ENCODE results near the gene GPRIN2.
A peak's percentile ranks its signal among the peaks of the same experiment; 100 is the strongest.
"Not testable (repeated sequence)": the region's sequence is repeated elsewhere in the genome, so short reads cannot be mapped to it uniquely, and the experiment has no call there.

Gene GPRIN2

DNA sequence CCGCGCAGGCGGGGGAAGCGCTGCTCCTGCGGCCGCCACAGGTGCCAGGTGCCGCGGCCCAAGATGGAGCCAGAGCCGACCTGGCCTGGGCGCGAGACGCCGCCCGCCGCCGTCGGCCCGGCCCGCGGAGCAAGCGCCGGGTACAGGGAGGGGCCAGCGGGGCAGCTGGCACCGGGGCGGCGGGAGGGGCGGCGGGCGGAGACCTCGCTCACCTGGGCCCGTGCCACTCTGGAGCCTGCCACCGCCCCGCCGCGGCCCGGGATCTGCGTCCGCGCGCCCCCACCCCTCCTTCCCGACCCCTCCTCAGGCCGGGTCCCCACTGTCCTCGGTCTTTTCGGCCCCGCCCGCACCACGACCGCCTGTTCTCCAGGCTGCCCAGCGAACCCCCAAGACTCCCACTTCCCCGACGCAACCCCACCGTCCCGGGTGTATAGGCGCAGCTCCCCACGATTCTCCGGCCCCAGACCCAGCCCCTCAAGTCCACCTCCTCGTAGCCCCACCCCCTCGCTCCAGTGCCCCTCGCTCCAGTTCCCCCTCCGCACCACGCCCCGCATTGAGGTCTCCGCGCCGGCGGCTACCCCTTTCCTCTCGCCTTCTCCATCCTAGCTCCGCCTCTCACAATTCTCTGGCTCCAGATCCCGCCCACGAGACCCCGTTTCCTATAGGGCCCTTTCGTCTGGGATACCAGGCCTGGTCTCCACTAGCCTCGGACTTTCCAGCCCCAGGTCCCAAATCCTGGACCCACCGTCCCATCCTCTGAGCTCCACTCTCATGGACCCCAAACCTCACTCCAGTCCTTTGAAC lies at the start of gene GPRIN2:
Gene GPRIN2, minus strand, starts transcription at position 144 of the 804 bp plus-strand sequence. CDS start 5,922 bp downstream, outside the sequence.
- H3K4me3 Mint-ChIP-seq = peak within 1 kb of the TSS; percentile 87
- TF ChIP-seq, protein P1, sequence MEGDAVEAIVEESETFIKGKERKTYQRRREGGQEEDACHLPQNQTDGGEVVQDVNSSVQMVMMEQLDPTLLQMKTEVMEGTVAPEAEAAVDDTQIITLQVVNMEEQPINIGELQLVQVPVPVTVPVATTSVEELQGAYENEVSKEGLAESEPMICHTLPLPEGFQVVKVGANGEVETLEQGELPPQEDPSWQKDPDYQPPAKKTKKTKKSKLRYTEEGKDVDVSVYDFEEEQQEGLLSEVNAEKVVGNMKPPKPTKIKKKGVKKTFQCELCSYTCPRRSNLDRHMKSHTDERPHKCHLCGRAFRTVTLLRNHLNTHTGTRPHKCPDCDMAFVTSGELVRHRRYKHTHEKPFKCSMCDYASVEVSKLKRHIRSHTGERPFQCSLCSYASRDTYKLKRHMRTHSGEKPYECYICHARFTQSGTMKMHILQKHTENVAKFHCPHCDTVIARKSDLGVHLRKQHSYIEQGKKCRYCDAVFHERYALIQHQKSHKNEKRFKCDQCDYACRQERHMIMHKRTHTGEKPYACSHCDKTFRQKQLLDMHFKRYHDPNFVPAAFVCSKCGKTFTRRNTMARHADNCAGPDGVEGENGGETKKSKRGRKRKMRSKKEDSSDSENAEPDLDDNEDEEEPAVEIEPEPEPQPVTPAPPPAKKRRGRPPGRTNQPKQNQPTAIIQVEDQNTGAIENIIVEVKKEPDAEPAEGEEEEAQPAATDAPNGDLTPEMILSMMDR (IDR thresholded peaks at IDR 0.05) = no peak
- H3K9me3 Mint-ChIP-seq = no peaks in the 10 kb centered on the region
- no peak within 1 kb of the TSS for H3K27ac Mint-ChIP-seq
- H3K36me3 Mint-ChIP-seq (ENCODE audit: low read depth) = no peaks in the 10 kb centered on the region
- H3K27me3 Mint-ChIP-seq (ENCODE audit: low read depth, poor library complexity) = no peaks in the 10 kb centered on the region
- DNase-seq = peak; percentile 71
- peaks cover 10% of the 10 kb centered on the region for H3K4me1 Mint-ChIP-seq

DNA sequence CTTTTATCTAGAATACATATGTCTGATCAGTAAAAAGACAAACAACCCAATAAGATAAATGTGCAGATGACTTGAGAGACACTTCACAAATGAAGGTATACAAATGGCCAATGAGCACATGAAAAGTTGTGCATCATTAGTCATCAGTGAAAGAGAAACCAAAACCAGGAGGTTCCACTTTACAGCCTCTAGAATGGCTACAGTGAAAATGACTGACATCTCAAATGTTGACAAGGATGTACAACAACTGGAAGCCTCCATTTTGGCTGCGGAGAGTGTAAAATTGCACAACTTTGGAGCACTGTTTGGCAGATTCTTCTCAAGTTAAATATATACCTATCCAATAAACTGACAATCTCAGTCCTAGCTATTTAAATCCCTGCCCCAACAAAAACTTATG lies 44.1 kb upstream of the GPRIN2 start:
- not testable (repeated sequence) for H3K4me3 Mint-ChIP-seq; DNase-seq; H3K27me3 Mint-ChIP-seq (ENCODE audit: low read depth, poor library complexity); H3K36me3 Mint-ChIP-seq (ENCODE audit: low read depth); H3K4me1 Mint-ChIP-seq; H3K9me3 Mint-ChIP-seq; H3K27ac Mint-ChIP-seq

DNA sequence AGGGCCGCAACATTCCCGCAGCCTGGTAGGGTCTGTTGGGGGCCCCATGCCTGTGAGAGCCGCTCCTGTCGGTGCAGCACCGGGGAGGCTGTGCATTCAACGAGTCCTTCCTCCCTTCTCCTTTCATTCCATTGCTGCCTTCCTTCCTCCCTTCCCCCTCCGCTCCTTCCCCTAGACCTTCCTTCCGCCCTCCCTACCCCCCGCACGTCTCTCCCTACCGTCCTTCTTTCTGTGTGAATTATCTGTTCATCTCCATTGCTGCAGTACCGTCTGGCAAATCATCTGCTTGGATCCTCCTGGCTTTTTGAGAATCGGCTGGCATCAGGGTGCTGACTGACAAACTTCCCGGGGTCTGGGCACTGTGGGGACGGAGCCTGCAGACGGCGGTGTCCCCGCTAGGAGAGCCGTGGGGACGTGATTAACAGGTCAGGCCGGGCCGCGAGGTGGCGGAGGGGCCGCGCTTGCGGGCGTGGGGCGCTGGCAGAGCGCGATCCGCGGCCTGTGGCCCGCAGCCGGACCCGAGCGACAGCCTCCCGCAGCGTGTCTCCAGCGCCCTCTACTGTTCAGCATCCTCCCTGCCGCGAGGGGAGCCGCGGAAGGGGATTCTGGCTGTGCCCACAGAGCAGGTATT lies 41.3 kb upstream of the GPRIN2 start:
- DNase-seq = peak; percentile 44
- H3K4me1 Mint-ChIP-seq; H3K27ac Mint-ChIP-seq; H3K36me3 Mint-ChIP-seq (ENCODE audit: low read depth); H3K9me3 Mint-ChIP-seq; H3K27me3 Mint-ChIP-seq (ENCODE audit: low read depth, poor library complexity): not testable (repeated sequence)
- peak overlapping the region; percentile 79 for H3K4me3 Mint-ChIP-seq

DNA sequence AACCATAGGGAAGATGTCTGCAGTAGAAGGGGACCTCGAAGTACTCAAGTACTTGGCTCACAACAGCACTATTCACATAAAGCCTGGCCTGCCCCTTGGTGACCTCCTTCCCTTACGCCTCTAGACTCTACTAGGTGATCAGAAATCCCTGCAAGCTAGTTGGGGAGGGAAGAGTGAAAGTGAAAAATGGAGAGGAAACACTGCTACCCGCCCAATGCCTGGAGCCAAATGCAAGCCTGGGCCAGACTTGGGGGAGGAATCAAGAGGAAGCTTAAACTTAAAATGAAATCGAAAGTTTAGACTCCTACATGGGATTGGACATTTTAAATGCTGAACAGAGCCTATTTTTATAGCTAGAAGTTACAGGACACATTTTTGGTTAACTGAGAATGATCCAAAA lies 40.1 kb upstream of the GPRIN2 start:
- not testable (repeated sequence) for DNase-seq; H3K27ac Mint-ChIP-seq; H3K27me3 Mint-ChIP-seq (ENCODE audit: low read depth, poor library complexity); H3K4me1 Mint-ChIP-seq; H3K9me3 Mint-ChIP-seq; H3K36me3 Mint-ChIP-seq (ENCODE audit: low read depth); H3K4me3 Mint-ChIP-seq

DNA sequence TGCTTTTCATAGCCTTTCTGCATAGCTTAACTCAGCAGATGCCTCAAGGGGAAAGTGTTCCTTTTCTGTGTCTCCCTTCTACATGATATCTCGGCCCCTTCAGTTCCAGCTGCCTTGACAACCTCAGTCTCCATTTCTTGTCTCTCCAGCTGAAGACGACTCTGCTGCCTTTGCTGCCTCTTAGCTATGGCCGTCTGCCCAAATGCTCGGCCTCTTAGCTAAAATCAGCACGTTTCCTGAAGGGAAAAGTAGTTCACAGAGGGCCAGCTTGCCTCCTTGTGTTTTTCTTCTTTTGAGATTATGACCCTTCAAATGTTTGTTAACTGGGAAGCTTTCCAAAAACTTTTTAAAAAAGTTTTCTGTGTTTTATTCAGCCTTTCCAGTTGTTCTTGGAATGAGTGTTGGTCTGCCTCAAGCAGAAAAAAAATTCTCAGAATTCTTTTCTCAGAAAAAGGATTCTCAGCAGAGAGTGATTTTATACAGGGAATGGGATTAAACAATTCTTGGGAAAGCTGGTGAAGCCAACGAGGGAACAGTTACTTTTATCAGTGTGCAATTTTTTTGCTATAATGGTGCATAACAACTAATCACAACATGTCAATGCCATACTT lies 38.1 kb upstream of the GPRIN2 start:
- not testable (repeated sequence) for H3K27me3 Mint-ChIP-seq (ENCODE audit: low read depth, poor library complexity); H3K27ac Mint-ChIP-seq; H3K36me3 Mint-ChIP-seq (ENCODE audit: low read depth); H3K4me3 Mint-ChIP-seq; DNase-seq; H3K9me3 Mint-ChIP-seq; H3K4me1 Mint-ChIP-seq

DNA sequence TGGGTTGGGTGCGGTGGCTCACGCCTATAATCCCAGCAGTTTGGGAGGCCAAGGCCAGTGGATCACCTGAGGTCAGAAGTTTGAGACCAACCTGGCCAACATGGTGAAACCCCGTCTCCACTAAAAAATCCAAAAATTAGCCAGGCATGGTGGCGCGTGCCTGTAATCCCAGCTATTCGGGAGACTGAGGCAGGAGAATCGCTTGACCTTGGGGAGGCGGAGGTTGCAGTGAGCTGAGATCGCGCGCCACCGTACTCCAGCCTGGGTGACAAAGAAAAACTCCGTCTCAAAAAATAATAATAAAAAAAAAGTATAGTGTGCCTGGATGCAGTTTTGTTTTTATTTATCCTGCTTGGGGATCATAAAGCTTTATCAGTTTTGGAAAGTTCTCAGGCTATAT lies 36.8 kb upstream of the GPRIN2 start:
- not testable (repeated sequence) for H3K9me3 Mint-ChIP-seq; H3K27ac Mint-ChIP-seq; H3K4me1 Mint-ChIP-seq; H3K27me3 Mint-ChIP-seq (ENCODE audit: low read depth, poor library complexity); H3K36me3 Mint-ChIP-seq (ENCODE audit: low read depth); H3K4me3 Mint-ChIP-seq; DNase-seq

DNA sequence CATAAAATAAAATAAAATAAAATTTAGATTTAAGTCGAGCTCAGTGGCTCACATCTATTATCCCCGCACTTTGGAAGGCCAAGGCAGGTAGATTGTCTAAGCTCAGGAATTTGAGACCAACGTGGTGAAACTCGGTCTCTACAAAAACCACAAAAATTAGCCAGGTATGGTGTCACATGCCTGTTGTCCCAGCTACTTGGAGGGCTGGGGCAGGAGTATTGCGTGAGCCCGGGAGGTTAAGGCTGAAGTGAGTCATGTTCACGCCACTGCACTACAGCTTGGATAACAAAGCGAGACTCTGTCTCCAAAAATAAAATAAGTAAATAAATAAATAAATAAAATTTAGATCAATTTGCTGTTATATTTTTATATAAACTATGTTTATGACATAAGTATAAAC lies 34.6 kb upstream of the GPRIN2 start:
- H3K4me3 Mint-ChIP-seq; DNase-seq; H3K27ac Mint-ChIP-seq; H3K36me3 Mint-ChIP-seq (ENCODE audit: low read depth); H3K27me3 Mint-ChIP-seq (ENCODE audit: low read depth, poor library complexity); H3K4me1 Mint-ChIP-seq; H3K9me3 Mint-ChIP-seq: not testable (repeated sequence)

DNA sequence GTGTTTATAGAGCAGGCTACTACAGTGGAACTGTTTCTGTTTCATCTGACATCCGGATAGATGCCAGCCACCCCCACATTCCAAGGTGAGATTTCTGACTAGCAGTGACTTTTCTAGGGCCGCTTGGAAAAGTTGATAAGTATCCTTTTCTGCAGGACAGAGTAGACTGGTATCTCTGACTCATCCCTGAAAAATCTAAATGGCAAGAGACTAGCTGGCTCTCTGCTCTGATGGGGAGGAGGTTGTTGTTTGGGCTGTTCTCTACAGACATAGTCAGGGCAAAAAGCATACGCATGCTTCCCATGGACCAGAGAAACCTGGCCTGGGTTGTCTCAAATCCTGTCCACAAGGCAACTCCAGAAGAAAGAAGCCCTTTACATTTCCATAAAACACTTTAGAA lies 33.1 kb upstream of the GPRIN2 start:
- H3K27ac Mint-ChIP-seq; H3K4me1 Mint-ChIP-seq; H3K4me3 Mint-ChIP-seq; H3K27me3 Mint-ChIP-seq (ENCODE audit: low read depth, poor library complexity); H3K36me3 Mint-ChIP-seq (ENCODE audit: low read depth); DNase-seq; H3K9me3 Mint-ChIP-seq: not testable (repeated sequence)

DNA sequence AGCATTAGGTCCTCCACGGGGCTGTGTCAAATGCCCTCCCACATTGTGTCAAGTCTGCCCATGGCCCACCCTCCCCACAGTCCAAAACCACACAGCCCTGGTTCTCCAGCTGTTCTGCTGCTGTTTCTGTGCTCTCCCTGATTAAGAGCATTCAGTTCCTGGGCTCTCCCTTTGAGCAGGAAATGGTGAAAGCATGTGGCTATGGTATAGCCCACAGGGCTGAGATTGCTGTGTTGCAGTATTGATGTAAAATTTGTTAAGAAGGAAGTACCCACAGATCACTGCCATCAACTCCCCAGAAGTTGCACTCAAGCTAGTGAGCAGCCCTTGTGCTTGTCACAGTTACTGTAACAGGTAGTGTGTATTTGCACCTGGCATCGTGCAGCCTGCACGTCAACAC lies 31.8 kb upstream of the GPRIN2 start:
- H3K4me3 Mint-ChIP-seq; H3K36me3 Mint-ChIP-seq (ENCODE audit: low read depth); H3K27me3 Mint-ChIP-seq (ENCODE audit: low read depth, poor library complexity); H3K4me1 Mint-ChIP-seq; H3K27ac Mint-ChIP-seq; DNase-seq; H3K9me3 Mint-ChIP-seq: not testable (repeated sequence)

DNA sequence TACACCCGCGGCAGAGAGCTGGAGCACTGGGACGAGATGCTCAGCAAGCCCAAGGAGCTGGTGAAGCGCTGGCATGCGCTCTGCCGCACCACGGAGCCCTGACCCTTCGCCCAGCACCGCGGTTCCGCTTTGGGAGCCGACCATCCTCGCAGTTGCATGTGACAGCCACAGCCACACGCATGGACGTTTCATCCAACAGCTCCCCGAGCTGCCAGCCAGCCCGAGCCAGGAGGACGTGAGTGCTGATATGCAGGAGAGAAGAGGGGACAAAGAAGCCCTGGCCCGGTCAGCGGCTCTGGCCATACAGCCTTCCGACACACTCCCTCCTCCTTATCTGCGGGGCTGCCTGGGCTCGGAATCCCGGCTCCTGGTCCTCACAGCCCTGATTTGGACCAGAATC lies 31.1 kb upstream of the GPRIN2 start:
- not testable (repeated sequence) for H3K27me3 Mint-ChIP-seq (ENCODE audit: low read depth, poor library complexity); H3K36me3 Mint-ChIP-seq (ENCODE audit: low read depth); H3K9me3 Mint-ChIP-seq; DNase-seq; H3K4me3 Mint-ChIP-seq; H3K4me1 Mint-ChIP-seq; H3K27ac Mint-ChIP-seq

DNA sequence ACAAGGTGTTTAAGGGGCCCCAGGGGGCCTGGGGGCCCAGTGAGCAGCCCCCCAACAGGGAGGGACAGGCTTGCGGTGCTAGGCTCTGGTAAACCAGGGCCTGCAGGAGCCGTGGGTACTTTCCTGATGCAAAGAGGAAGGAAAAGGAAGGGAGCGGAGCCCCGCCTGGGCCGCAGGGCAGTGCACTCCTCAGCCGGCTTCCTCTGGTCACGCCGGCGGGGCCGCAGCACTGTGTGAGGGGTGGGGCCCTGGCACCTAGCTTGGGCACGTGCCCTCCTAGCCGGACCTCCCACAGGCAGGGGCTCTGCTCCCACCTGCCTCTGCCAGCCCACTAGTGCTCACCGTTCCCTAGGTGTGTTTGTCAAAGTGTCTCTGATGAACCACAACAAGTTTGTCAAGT lies 28.8 kb upstream of the GPRIN2 start:
- not testable (repeated sequence) for H3K9me3 Mint-ChIP-seq; H3K4me3 Mint-ChIP-seq; H3K36me3 Mint-ChIP-seq (ENCODE audit: low read depth); H3K27me3 Mint-ChIP-seq (ENCODE audit: low read depth, poor library complexity); H3K27ac Mint-ChIP-seq; DNase-seq; H3K4me1 Mint-ChIP-seq

DNA sequence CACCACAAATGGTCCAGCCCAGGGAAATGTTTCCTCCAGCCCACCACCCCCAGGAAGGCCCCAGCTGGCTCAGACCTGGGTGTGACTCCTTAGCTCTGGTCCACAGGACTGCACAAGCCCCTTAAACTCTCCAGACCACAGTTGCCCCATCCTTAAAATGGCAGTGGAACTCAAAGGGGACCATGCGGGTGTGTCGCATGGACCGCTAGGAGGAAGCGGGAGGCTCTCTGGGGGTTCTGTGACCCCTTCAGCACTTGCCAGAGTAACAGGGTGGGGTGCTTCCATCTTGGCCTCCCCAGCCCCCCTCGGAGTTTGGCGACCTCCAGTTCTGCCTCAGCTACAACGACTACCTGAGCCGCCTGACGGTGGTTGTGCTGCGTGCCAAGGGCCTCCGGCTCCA lies 27.7 kb upstream of the GPRIN2 start:
- H3K27me3 Mint-ChIP-seq (ENCODE audit: low read depth, poor library complexity); H3K4me3 Mint-ChIP-seq; DNase-seq; H3K9me3 Mint-ChIP-seq; H3K36me3 Mint-ChIP-seq (ENCODE audit: low read depth); H3K27ac Mint-ChIP-seq; H3K4me1 Mint-ChIP-seq: not testable (repeated sequence)

DNA sequence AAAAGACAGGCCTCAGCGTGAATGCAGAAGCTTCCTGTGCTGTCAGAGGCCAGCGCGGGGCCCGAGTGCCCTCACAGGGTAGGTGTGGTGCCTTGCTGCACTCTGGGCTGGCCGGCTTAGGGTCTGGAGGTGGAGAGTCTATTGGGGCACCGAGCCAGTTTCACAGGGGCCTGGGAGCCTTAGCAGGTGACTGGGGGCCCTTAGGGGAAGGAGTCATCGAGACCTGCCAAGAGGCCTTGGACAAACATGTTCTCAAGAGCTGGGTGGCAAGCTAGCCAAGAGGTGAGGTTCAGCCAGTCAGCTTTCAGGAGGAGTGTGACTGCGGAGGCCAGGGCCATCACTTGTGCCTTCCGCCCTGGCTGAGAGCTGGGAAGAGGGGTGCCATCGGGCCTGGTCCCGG lies 26.1 kb upstream of the GPRIN2 start:
- not testable (repeated sequence) for H3K9me3 Mint-ChIP-seq; DNase-seq; H3K27me3 Mint-ChIP-seq (ENCODE audit: low read depth, poor library complexity)

DNA sequence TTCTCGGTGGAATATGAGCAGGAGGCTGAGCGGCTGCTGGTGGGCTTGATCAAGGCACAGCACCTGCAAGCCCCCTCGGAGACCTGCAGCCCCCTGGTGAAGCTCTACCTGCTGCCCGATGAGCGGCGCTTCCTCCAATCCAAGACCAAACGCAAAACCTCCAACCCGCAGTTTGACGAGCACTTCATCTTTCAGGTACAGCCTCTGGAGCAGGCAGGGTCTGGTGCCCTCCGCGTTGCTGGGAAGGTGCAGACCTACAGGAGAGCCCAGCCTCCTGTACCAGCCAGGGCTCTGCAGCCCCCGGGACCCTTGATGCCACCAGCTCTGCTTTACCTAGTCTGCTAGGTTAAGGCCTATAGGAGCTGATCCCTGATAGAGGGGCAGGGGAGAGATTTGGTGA lies 25.5 kb upstream of the GPRIN2 start:
- not testable (repeated sequence) for H3K4me3 Mint-ChIP-seq; H3K27me3 Mint-ChIP-seq (ENCODE audit: low read depth, poor library complexity); H3K27ac Mint-ChIP-seq; DNase-seq; H3K9me3 Mint-ChIP-seq; H3K36me3 Mint-ChIP-seq (ENCODE audit: low read depth); H3K4me1 Mint-ChIP-seq

More for the DNA sequence above, 26.1 kb upstream of the GPRIN2 start:
- not testable (repeated sequence) for H3K4me1 Mint-ChIP-seq; H3K36me3 Mint-ChIP-seq (ENCODE audit: low read depth); H3K4me3 Mint-ChIP-seq; H3K27ac Mint-ChIP-seq
